Spleen (tissue), 7 donors: ENCODE data around the gene CDK8.

ENCODE experiments used
- POLR2A ChIP-seq, 3 donors: fragments of 450-650 bp; IDR thresholded peaks; one replicate each; pipeline ENCODE4 v1.5.1; 2017; ENCODE audit warnings: antibody characterized with exemption in 3 of 3, mild to moderate bottlenecking in 1 of 3
- POLR2AphosphoS5 ChIP-seq, 3 donors: sonication (generic); formaldehyde crosslinking; IDR thresholded peaks; one replicate each; pipeline ENCODE4 v1.5.1; 2017; ENCODE audit warnings: antibody characterized with exemption in 3 of 3
- TF ChIP-seq, protein P1 (sequence below), 11 experiments: fragments of 200-600 bp in 7 of 11; fragments of 450-650 bp in 4 of 11; sonication (generic) in 4 of 11; IDR thresholded peaks in 8 of 11; conservative IDR thresholded peaks in 3 of 11; 1 replicate in 7 of 11; 2 replicates in 4 of 11; pipeline versions ENCODE4 v1.4.0 to v1.8.0; 2016 to 2021; ENCODE audit warnings: antibody characterized with exemption in 11 of 11, inconsistent platforms in 4 of 11, mild to moderate bottlenecking in 1 of 11
- donor health status: DM: no; HTN: no; CAD: no; lungs with moderate emphysema.
- donor health status: DM: no; HTN: no; CAD: no.
- donor health status: DM: no; HTN: no; CAD: no.

- TF ChIP-seq POLR2A (IDR thresholded peaks at IDR 0.05) (no peak), POLR2AphosphoS5 (IDR thresholded peaks at IDR 0.05) (no peak)
- TF ChIP-seq, protein P1, sequence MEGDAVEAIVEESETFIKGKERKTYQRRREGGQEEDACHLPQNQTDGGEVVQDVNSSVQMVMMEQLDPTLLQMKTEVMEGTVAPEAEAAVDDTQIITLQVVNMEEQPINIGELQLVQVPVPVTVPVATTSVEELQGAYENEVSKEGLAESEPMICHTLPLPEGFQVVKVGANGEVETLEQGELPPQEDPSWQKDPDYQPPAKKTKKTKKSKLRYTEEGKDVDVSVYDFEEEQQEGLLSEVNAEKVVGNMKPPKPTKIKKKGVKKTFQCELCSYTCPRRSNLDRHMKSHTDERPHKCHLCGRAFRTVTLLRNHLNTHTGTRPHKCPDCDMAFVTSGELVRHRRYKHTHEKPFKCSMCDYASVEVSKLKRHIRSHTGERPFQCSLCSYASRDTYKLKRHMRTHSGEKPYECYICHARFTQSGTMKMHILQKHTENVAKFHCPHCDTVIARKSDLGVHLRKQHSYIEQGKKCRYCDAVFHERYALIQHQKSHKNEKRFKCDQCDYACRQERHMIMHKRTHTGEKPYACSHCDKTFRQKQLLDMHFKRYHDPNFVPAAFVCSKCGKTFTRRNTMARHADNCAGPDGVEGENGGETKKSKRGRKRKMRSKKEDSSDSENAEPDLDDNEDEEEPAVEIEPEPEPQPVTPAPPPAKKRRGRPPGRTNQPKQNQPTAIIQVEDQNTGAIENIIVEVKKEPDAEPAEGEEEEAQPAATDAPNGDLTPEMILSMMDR (IDR thresholded peaks at IDR 0.05 in 8 of 11, conservative IDR thresholded peaks at IDR 0.05 in 3 of 11): no peak
Observed at GRCh38 chr13:26348966-26349365, 95.0 kb downstream of the CDK8 start.
